GM18498 (cell line): ENCODE measurements around the gene RNF2.

ENCODE experiments used
- ATAC-seq: cut with Tn5 transposase; IDR thresholded peaks from one replicate; pipeline ENCODE4 v1.9.1; 2021; ENCODE audit warnings: mild to moderate bottlenecking, moderate library complexity; ENCODE audit not compliant: unreplicated experiment

Gene RNF2

DNA sequence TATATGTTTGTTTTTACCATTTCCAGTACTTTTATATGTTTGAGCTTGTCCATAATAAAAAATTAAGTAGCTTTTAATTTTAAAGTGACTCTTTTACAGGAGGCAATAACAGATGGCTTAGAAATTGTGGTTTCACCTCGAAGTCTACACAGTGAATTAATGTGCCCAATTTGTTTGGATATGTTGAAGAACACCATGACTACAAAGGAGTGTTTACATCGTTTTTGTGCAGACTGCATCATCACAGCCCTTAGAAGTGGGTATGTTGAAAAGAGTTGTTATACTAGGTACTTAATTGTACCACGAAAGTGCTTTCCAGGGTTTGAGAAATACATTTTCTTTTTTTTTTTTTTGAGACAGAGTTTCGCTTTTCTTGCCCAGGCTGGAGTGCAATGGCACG is 46.1 kb downstream of the RNF2 start:
- no peak for ATAC-seq

DNA sequence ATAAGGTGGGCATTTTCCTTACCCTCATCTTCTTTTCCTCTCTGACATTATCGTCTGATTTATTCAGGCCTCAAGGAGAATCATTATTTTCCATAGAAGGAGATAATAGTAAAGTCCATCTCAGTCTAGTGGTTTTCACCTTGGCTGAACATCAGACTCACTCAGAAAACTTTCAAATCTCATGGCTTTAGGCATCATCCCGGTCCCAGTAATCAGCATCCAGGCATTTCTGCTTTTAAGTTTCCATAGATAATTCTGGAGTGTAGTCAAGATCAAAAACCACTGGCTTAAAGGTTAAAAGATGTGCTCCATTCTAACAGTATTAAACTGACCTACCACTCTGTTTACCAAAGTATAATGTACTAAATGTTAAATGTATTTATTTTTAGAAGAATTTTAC is 49.4 kb downstream of the RNF2 start:
- ATAC-seq: no peak

GRCh38 chr1:185096531-185096930 is 51.2 kb downstream of the RNF2 start:
- no peak for ATAC-seq

GRCh38 chr1:185104083-185104482 is 58.7 kb downstream of the RNF2 start:
- no peak for ATAC-seq

DNA sequence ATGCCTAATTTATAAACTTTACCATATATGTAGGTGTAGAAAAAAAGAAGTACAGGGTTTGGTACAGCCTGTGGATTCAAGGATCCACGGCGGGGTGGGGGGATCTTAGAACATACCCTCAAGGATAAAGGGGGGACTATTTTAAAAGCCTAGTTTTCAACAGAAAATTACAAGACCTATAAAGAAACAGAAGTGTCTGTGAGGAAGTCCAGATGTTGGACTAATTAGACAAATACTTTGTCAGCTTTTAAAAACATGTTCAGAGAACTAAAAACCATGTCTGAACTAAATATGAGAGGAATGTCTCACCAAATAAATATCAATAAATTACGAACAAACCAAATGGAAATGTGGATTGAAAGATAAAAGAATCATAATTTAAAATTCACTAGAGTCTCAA is 59.8 kb downstream of the RNF2 start:
- no peak for ATAC-seq

DNA sequence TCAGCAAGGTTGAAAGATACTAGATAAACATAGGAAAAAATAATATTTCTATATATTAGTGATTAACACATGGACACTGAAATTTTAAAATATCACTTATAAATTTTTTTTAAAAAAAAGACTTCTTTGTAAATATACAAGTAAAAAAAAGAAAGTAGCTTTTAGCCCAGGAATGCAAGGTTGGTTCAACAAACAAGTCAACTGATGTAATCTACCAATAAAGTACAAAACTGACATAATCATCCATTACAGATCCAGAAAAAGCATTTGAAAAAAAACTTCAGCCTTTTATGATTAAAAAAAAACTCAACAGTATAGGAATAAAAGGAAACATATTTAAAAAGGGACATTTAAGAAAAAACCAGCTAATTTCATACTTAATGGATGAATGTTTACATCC is 63.0 kb downstream of the RNF2 start:
- ATAC-seq: no peak

DNA sequence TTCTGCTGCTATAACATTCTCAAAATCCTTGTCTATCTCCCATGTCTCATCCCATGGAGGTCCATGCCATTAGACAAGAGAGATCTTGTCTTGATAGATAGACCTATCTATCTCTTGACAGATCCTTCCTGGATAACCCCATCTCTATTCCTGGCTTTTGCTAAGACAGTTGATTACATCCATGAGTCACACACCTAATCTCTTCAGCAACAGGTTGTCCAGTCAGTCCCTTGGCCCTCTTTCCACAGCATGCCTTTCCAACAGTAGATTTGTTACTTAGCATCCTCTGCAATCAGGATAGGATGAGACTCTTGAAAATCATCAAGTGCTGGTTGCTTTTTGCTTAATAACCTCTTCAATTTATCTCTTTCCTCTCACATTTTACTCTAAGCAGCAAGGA is 64.8 kb downstream of the RNF2 start:
- no peak for ATAC-seq

DNA sequence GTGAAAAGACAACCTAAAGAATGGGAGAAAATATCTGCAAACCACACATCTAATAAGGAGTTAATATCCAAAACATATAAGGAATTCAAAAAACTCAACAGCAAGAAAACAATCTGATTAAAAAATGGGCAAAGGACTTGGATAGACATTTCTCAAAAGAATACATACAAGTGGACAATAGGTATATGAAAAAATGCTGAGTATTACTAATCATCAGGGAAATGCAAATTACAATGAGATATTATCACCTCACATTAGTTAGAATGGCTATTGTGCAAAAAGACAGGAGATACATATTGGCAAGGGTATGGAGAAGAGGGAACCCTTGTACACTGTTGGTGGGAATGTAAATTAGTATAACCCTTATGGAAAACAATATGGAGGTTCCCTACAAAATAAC is 66.5 kb downstream of the RNF2 start:
- no peak for ATAC-seq

DNA sequence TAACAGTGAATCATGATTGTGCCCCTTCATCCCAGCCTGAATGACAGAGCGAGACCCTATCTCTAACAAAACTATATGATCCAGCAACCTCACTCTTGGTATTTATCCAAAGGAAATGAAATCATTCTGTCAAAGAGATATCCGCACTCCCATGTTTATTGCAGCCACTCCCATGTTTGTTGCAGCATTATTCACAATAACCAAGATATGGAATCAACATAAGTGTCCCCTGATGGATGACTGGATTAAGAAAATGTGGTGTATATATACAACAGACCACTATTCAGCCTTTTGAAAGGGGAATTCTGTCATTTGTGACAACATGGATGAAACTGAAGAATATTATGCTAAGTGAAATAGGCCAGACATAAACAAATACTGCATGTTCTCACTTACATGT is 67.0 kb downstream of the RNF2 start:
- no peak for ATAC-seq

- no peak for ATAC-seq
Observed at GRCh38 chr1:185129708-185130107, 84.3 kb downstream of the RNF2 start.

DNA sequence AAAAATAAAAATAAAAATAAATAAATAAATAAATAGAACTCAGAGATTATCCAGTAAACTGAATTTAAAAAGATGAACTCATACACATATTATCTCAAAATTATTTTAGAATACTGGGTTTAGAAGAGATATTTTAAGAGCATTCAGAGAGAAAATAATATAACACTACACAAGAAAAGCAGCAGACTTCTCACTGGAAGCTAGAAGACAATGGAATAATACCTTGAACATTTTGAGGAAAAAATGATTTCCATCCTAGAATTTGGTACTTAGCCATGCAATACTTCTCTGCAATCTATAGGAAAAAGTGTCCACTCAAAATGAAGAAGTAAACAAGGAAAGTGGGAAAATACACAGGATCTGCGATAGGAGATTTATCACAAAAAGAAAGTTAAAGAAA is 87.2 kb downstream of the RNF2 start:
- ATAC-seq: no peak

DNA sequence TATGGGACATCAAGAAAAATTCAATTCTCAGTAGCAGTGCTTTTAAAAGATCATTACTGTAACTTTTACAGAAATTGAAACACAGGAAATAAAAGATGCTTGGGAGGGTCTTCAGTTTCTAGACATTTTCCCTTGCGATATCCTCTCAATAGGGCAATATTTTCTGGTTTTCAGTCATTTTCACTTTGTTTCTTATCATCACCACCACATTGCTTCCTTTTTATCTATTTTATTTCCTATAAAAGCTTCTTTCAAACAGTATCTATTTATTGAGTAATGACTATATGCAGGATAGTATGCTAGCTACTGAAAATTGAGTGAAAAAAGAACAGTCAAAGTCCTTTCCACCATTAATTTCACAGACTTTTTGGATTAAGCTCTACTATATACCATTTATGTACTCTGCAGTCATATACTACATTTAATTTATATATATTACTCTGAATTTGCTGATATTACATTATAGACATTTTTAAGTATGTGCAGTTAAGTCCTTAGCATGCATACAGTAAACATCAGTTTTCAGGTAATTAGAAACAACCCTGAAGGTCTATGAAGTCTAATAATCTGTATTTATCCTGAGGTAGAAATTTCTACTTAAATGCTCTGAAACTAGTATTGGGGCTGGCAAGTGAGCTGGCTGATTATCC is 92.7 kb downstream of the RNF2 start:
- no peak for ATAC-seq

DNA sequence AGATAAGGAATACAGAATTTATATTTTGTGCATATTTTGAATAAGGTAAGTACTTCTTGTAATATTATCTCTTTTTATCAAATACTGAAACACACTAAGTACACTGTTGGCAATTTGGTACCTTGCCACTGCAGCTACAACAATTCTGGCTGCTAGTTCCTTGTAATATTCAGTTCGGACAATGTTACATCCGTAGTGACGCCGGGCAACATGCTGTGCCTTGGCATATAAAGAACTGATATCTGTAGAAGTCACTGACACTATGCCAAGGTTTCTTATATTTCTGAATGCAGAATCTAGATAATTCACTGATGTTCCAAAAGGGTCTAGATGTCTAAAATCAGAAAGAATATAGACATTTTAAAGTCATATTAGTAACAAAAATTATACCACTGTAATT is 93.9 kb downstream of the RNF2 start:
- ATAC-seq: no peak

DNA sequence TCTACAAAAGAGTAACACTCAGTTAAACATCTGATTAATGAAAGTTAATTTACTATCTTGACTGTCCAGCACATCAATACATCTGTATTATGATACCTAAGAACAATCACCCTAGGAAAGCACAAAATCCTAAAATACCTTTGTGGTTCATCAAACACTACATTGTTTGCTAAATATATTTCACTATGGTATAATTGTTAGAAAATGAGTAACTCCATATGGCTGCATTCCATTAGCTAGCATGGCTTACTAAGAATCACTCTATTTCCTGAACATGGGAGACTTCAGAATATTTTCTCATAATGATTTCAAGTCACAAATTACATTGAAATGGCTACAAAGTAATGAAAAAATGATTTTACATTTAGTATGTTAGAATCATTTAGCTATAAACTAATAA is 98.9 kb downstream of the RNF2 start:
- no peak for ATAC-seq

GRCh38 chr1:185151215-185151614 is 105.9 kb downstream of the RNF2 start:
- ATAC-seq: no peak
